ENCODE data around the gene C6orf62. TPM values are rescaled to one million over a fixed set of nuclear protein-coding genes. Genes with fewer than 3 reads are reported as not detected.

The C6orf62 gene
- total RNA-seq, 1 experiment from 2014 or later, result 128 TPM

GRCh38 chr6:24744911-24745310 is 26.0 kb upstream of the C6orf62 start:
- no peaks in the 10 kb centered on the region for H3K9me2 ChIP-seq (ENCODE audit: insufficient read depth)
- no peaks in the 10 kb centered on the region for H3K36me3 ChIP-seq (ENCODE audit: low read depth)
- no peaks in the 10 kb centered on the region for H3K27me3 ChIP-seq (ENCODE audit: insufficient read depth, low read depth)
- peak overlapping the region; percentile 97; the same call in 1 of the 2 replicates for H3K27ac ChIP-seq
- H4K20me1 ChIP-seq (ENCODE audit: insufficient read depth), result no peaks in the 10 kb centered on the region
- H3K9me3 ChIP-seq (ENCODE audit: insufficient read depth, low read depth), result no peaks in the 10 kb centered on the region
- no peak for DNase-seq
- no peak overlapping the region for H3K4me3 ChIP-seq
- no peaks in the 10 kb centered on the region for H3K79me2 ChIP-seq (ENCODE audit: low read depth)
- ChIA-PET CTCF (interaction anchor here (0.7 kb wide), 1 partner anchor 356 kb away, joined by 3 read pairs; no protein-coding TSS in a partner anchor), POLR2A (ENCODE audit: unreplicated experiment) (no interaction called here)
- peaks cover 26% of the 10 kb centered on the region for H3K4me1 ChIP-seq (replicated peaks; ENCODE audit: insufficient read depth)
- no TSS peak for BruUV-seq (replicated peaks)
- intact Hi-C loops (cut with micrococcal nuclease; ENCODE audit: unreplicated experiment), result no loop called here
- H2AFZ ChIP-seq, result no peak overlapping the region
- H3K4me2 ChIP-seq, result no peak overlapping the region
- TF ChIP-seq CTCF (conservative IDR thresholded peaks at IDR 0.05) (no peak), EZH2 (IDR thresholded peaks at IDR 0.05; ENCODE audit: low read depth) (no peak)
- peaks cover 28% of the 10 kb centered on the region for H3F3A ChIP-seq (ENCODE audit: insufficient read depth, low read depth)

- H3K27me3 ChIP-seq (ENCODE audit: insufficient read depth, low read depth), result no peaks in the 10 kb centered on the region
- peak overlapping the region; percentile 81; the same call in 1 of the 2 replicates for H2AFZ ChIP-seq
- peaks cover 28% of the 10 kb centered on the region for H3F3A ChIP-seq (ENCODE audit: insufficient read depth, low read depth)
- TSS peak; percentile 81 for BruUV-seq (replicated peaks)
- H3K4me3 ChIP-seq, result peak overlapping the region; percentile 44; the same call in 1 of the 2 replicates
- POLR2A ChIA-PET (ENCODE audit: unreplicated experiment), result interaction anchor here (0.6 kb wide), 1 partner anchor 1044 kb away, joined by 6 read pairs; no protein-coding TSS in a partner anchor
- no peak for DNase-seq
- peaks cover 26% of the 10 kb centered on the region for H3K4me1 ChIP-seq (replicated peaks; ENCODE audit: insufficient read depth)
- H3K4me2 ChIP-seq, result peak overlapping the region; percentile 82
- H3K79me2 ChIP-seq (ENCODE audit: low read depth), result no peaks in the 10 kb centered on the region
- H3K9me3 ChIP-seq (ENCODE audit: insufficient read depth, low read depth), result no peaks in the 10 kb centered on the region
- H3K27ac ChIP-seq, result peak overlapping the region; percentile 97
- H4K20me1 ChIP-seq (ENCODE audit: insufficient read depth), result no peaks in the 10 kb centered on the region
- H3K36me3 ChIP-seq (ENCODE audit: low read depth), result no peaks in the 10 kb centered on the region
- intact Hi-C loops (cut with micrococcal nuclease; ENCODE audit: unreplicated experiment), result loop anchor here (1.0 to 2.0 kb wide), 2 partner anchors 23 to 77 kb away; partner anchors contain the start of genes ACOT13 and TDP2
- H3K9me2 ChIP-seq (ENCODE audit: insufficient read depth), result no peaks in the 10 kb centered on the region
- CTCF ChIA-PET, result no interaction called here
- TF ChIP-seq CTCF (conservative IDR thresholded peaks at IDR 0.05), result no peak
- TF ChIP-seq EZH2 (IDR thresholded peaks at IDR 0.05; ENCODE audit: low read depth), result no peak
These were observed 25.0 kb upstream of the C6orf62 start for GRCh38 chr6:24743944-24744335.

DNA sequence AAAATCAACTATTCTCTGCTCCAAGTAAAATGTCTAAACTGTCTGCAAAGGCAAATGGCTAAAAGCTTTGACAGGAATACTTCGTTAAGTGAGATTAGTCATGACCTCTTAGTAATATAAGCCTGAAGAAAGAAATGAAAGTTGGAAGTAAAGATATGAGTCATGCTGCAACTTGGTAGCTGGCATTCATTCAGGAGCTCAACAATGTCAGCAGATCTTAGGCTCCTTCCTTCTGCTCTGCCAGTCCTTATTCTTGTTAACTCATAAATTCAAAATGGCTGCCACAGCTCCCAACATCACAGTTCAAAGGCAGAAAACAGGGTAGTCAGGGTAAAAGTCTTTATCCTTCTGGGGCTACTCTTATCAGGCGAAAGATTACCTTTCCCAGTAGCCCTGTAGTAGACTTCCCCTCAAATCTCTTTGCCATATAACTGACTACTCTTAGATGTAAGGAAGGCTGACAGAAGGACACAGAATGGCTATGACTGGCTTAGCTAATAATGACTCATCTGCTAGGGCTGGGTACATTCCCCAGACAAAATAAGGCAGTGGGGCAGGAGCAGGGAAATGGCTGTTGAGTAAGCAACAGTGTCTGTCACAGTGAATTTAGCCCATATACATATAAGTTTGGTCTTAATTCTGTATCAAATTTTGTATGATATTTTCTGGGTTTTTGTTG is 24.4 kb upstream of the C6orf62 start:
- Histone ChIP-seq H3K27ac (peak overlapping the region; percentile 97), H3K4me1 (replicated peaks; ENCODE audit: insufficient read depth) (peaks cover 26% of the 10 kb centered on the region), H3K27me3 (ENCODE audit: insufficient read depth, low read depth) (no peaks in the 10 kb centered on the region), H2AFZ (peak overlapping the region; percentile 81), H3K79me2 (ENCODE audit: low read depth) (no peaks in the 10 kb centered on the region), H3F3A (ENCODE audit: insufficient read depth, low read depth) (peaks cover 28% of the 10 kb centered on the region), H3K4me2 (peak overlapping the region; percentile 82), H3K4me3 (peak overlapping the region; percentile 44; the same call in 1 of the 2 replicates), H3K9me3 (ENCODE audit: insufficient read depth, low read depth) (no peaks in the 10 kb centered on the region), H3K36me3 (ENCODE audit: low read depth) (no peaks in the 10 kb centered on the region), H3K9me2 (ENCODE audit: insufficient read depth) (no peaks in the 10 kb centered on the region), H4K20me1 (ENCODE audit: insufficient read depth) (no peaks in the 10 kb centered on the region)
- ChIA-PET POLR2A (ENCODE audit: unreplicated experiment) (interaction anchor here (0.6 to 1.3 kb wide), 8 partner anchors 18 to 1279 kb away, joined by 4 to 11 read pairs (median 6); partner anchors contain the start of genes ACOT13 and TDP2), CTCF (no interaction called here)
- no peak for TF ChIP-seq CTCF (conservative IDR thresholded peaks at IDR 0.05)
- no peak for TF ChIP-seq EZH2 (IDR thresholded peaks at IDR 0.05; ENCODE audit: low read depth)
- peak; percentile 58 to 90 for DNase-seq
- intact Hi-C loops (cut with micrococcal nuclease; ENCODE audit: unreplicated experiment), result loop anchor here (1.0 to 2.0 kb wide), 2 partner anchors 22 to 77 kb away; partner anchors contain the start of genes ACOT13 and TDP2
- no TSS peak for BruUV-seq (replicated peaks)

All from PC-9 (cell line).